ENCODE measurements around the gene PLCD1. TPM values are rescaled to one million over a fixed set of nuclear protein-coding genes. Genes with fewer than 3 reads are reported as not detected.

The PLCD1 gene
- total RNA-seq, 4 donors from 2014 or later = 9.7 to 41.5 (median 27.2) TPM

- H3K9me3 ChIP-seq = no peaks in the 10 kb centered on the region
- no peaks in the 10 kb centered on the region for H3K27me3 ChIP-seq
- H3K27ac ChIP-seq = peak overlapping the region; percentile 67 to 83
- peaks cover under 1 to 5% of the 10 kb centered on the region in 2 donors for H3K4me1 ChIP-seq
- no peak overlapping the region for H3K4me3 ChIP-seq
- H3K36me3 ChIP-seq = no peaks in the 10 kb centered on the region
- TF ChIP-seq POLR2A (IDR thresholded peaks at IDR 0.05) = no peak
- TF ChIP-seq CTCF (IDR thresholded peaks at IDR 0.05) = no peak
- intact Hi-C loops (cut with DNase I; ENCODE audit: low total_unique reads) = no loop called here
- DNase-seq = peak in 1 of 2 donors; percentile 10
Observed at GRCh38 chr3:37993067-37993455, 36.4 kb downstream of the PLCD1 start.

- peaks cover 0 to 5% of the 10 kb centered on the region in 2 donors for H3K4me1 ChIP-seq
- H3K9me3 ChIP-seq = no peaks in the 10 kb centered on the region
- no peak for TF ChIP-seq POLR2A (IDR thresholded peaks at IDR 0.05)
- TF ChIP-seq CTCF (IDR thresholded peaks at IDR 0.05) = no peak
- H3K36me3 ChIP-seq = no peaks in the 10 kb centered on the region
- H3K27me3 ChIP-seq = no peaks in the 10 kb centered on the region
- H3K27ac ChIP-seq = no peak overlapping the region
- no peak overlapping the region for H3K4me3 ChIP-seq
- DNase-seq = no peak
- intact Hi-C loops (cut with DNase I; ENCODE audit: low total_unique reads) = no loop called here
Observed at GRCh38 chr3:37992271-37993066, 37.0 kb downstream of the PLCD1 start.

- DNase-seq = no peak
- intact Hi-C loops (cut with DNase I; ENCODE audit: low total_unique reads) = no loop called here
- no peaks in the 10 kb centered on the region for H3K9me3 ChIP-seq
- TF ChIP-seq POLR2A (IDR thresholded peaks at IDR 0.05) = no peak
- TF ChIP-seq CTCF (IDR thresholded peaks at IDR 0.05) = no peak
- H3K27me3 ChIP-seq = no peaks in the 10 kb centered on the region
- no peak overlapping the region for H3K27ac ChIP-seq
- peaks cover 0 to 5% of the 10 kb centered on the region in 2 donors for H3K4me1 ChIP-seq
- no peaks in the 10 kb centered on the region for H3K36me3 ChIP-seq
- no peak overlapping the region for H3K4me3 ChIP-seq
Observed at GRCh38 chr3:37991823-37992222, 37.6 kb downstream of the PLCD1 start.

- Histone ChIP-seq H3K9me3 (no peaks in the 10 kb centered on the region), H3K27me3 (no peaks in the 10 kb centered on the region), H3K36me3 (no peaks in the 10 kb centered on the region), H3K4me1 (peaks cover 0 to 5% of the 10 kb centered on the region in 2 donors), H3K4me3 (no peak overlapping the region), H3K27ac (no peak overlapping the region)
- TF ChIP-seq POLR2A (IDR thresholded peaks at IDR 0.05) (no peak), CTCF (IDR thresholded peaks at IDR 0.05) (no peak)
- intact Hi-C loops (cut with DNase I; ENCODE audit: low total_unique reads) = no loop called here
- no peak for DNase-seq
Observed at GRCh38 chr3:37991109-37991508, 38.3 kb downstream of the PLCD1 start.

- intact Hi-C loops (cut with DNase I; ENCODE audit: low total_unique reads) = no loop called here
- Histone ChIP-seq H3K27me3 (no peaks in the 10 kb centered on the region), H3K36me3 (no peaks in the 10 kb centered on the region), H3K4me3 (no peak within 1 kb of the TSS), H3K4me1 (peaks cover 0 to 5% of the 10 kb centered on the region in 2 donors), H3K27ac (no peak within 1 kb of the TSS), H3K9me3 (no peaks in the 10 kb centered on the region)
- no peak for DNase-seq
- TF ChIP-seq POLR2A (IDR thresholded peaks at IDR 0.05) (no peak), CTCF (IDR thresholded peaks at IDR 0.05) (no peak)
Observed at GRCh38 chr3:37990527-37990926, 38.9 kb downstream of the PLCD1 start, which contains the start of gene VILL. VILL (plus strand) TSS chr3:37990786; CDS start chr3:37993673, 2,887 bp downstream.

Measured in uterus (tissue), 4 donors.